Measurements from ENCODE around the gene PCDHB5. TPM values are rescaled to one million over a fixed set of nuclear protein-coding genes. Genes with fewer than 3 reads are reported as not detected.

Gene PCDHB5
- total and polyA plus RNA-seq, 9 of the 15 experiments (the other 6 are each of a cell fraction or from before 2014, with no cell fraction given), result not detected

- no peak within 1 kb of the TSS for H3K9ac ChIP-seq (ENCODE audit: insufficient read depth in 1 of 2, low read depth in 2 of 2, low read length in 2 of 2)
- DNase-seq (ENCODE audit: extremely low read depth in 1 of 4, low spot score in 3 of 4) (peak; percentile 15 to 37 (median 20)), FAIRE-seq (peak; percentile 6), ATAC-seq (peak; percentile 84)
- H3K4me3 ChIP-seq, result peak within 1 kb of the TSS; percentile 25; the same call in 1 of the 2 replicates
- no peaks in the 10 kb centered on the region for H3K9me3 ChIP-seq (replicated peaks; ENCODE audit: control insufficient read depth, insufficient read depth, low read depth, low read length)
- peak within 1 kb of the TSS; percentile 38; the same call in 1 of the 2 replicates for H2AFZ ChIP-seq (ENCODE audit: low read depth, low read length)
- H3K79me2 ChIP-seq (ENCODE audit: control insufficient read depth, insufficient read depth, low read length), result no peaks in the 10 kb centered on the region
- TF ChIP-seq RAD21 (CRISPR knock-in tag; conservative IDR thresholded peaks at IDR 0.05 in 1 of 2, IDR thresholded peaks at IDR 0.05 in 1 of 2) (peak in 1 of 2 experiments; percentile 23; a peak in 1 of 4 replicates), PHB2 (IDR thresholded peaks at IDR 0.05; ENCODE audit: low read depth) (no peak), BRCA1 (IDR thresholded peaks at IDR 0.05) (no peak), BRCA1 (CRISPR knock-in tag; IDR thresholded peaks at IDR 0.05) (no peak)
- TF ChIP-seq, protein P1, sequence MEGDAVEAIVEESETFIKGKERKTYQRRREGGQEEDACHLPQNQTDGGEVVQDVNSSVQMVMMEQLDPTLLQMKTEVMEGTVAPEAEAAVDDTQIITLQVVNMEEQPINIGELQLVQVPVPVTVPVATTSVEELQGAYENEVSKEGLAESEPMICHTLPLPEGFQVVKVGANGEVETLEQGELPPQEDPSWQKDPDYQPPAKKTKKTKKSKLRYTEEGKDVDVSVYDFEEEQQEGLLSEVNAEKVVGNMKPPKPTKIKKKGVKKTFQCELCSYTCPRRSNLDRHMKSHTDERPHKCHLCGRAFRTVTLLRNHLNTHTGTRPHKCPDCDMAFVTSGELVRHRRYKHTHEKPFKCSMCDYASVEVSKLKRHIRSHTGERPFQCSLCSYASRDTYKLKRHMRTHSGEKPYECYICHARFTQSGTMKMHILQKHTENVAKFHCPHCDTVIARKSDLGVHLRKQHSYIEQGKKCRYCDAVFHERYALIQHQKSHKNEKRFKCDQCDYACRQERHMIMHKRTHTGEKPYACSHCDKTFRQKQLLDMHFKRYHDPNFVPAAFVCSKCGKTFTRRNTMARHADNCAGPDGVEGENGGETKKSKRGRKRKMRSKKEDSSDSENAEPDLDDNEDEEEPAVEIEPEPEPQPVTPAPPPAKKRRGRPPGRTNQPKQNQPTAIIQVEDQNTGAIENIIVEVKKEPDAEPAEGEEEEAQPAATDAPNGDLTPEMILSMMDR (IDR thresholded peaks at IDR 0.05 in 2 of 3, conservative IDR thresholded peaks at IDR 0.05 in 1 of 3; ENCODE audit: insufficient read depth in 2 of 3, low read depth in 1 of 3, low read length in 3 of 3), result peak; percentile 48 to 65 (median 56)
- H3K4me2 ChIP-seq (ENCODE audit: insufficient read depth, low read length), result no peak within 1 kb of the TSS; the same call in 1 of the 2 replicates
- no peaks in the 10 kb centered on the region for H3K4me1 ChIP-seq (replicated peaks in 1 of 2; ENCODE audit: control insufficient read depth in 2 of 2, insufficient read depth in 2 of 2, low read length in 2 of 2)
- no peaks in the 10 kb centered on the region; a peak in 1 of 5 replicates for H3K27me3 ChIP-seq (ENCODE audit: control insufficient read depth in 2 of 2, insufficient read depth in 2 of 2, low read length in 2 of 2)
- intact Hi-C loops (cut with micrococcal nuclease), result no loop called here
- no peaks in the 10 kb centered on the region for H3K9me1 ChIP-seq (ENCODE audit: control insufficient read depth, insufficient read depth, low read length)
- POLR2A ChIA-PET, result interaction anchor here (0.6 kb wide), 1 partner anchor 325 kb away, joined by 3 read pairs; no protein-coding TSS in a partner anchor
- H4K20me1 ChIP-seq (replicated peaks; ENCODE audit: control insufficient read depth, insufficient read depth, low read length), result no peaks in the 10 kb centered on the region
- BruUV-seq (replicated peaks), result no TSS peak
- CTCF ChIA-PET (ENCODE audit: low intra/inter-chr PET ratio), result interaction anchor here (0.7 kb wide), 1 partner anchor 463 kb away, joined by 3 read pairs; no protein-coding TSS in a partner anchor
- no peaks in the 10 kb centered on the region for H3K36me3 ChIP-seq (ENCODE audit: control insufficient read depth, insufficient read depth, low read length)
- in situ Hi-C loops (cut with MboI), result no loop called here
- under 1% methylated on average over 27 of the region's 29 CpGs for WGBS (ENCODE audit: insufficient coverage, low coverage, missing lambda C conversion rate)
- no peak within 1 kb of the TSS for H3K27ac ChIP-seq (ENCODE audit: extremely low read depth, low read depth, low read length)
Measured at GRCh38 chr5:141094481-141095262, 40.3 kb upstream of the PCDHB5 start, which contains the start of gene PCDHB2. Gene PCDHB2, plus strand, starts transcription at chr5:141094615. Its CDS starts 176 bp downstream, at chr5:141094791.
